ENCODE measurements around the gene MT3. TPM values are rescaled to one million over a fixed set of nuclear protein-coding genes. Genes with fewer than 3 reads are reported as not detected.

The MT3 gene
- total RNA-seq, 1 donor: not detected

- no peak for DNase-seq (ENCODE audit: low read depth in 2 of 3, low spot score in 2 of 3)
Observed at GRCh38 chr16:56625943-56626654, 36.8 kb downstream of the MT3 start.

GRCh38 chr16:56626685-56627084 is 37.4 kb downstream of the MT3 start:
- no peak for DNase-seq (ENCODE audit: low read depth in 2 of 3, low spot score in 2 of 3)

- no peak for DNase-seq (ENCODE audit: low read depth in 2 of 3, low spot score in 2 of 3)
Observed at GRCh38 chr16:56628486-56629350, 39.4 kb downstream of the MT3 start.

GRCh38 chr16:56629531-56629930 is 40.2 kb downstream of the MT3 start:
- no peak for DNase-seq (ENCODE audit: low read depth in 2 of 3, low spot score in 2 of 3)

- no peak for DNase-seq (ENCODE audit: low read depth in 2 of 3, low spot score in 2 of 3)
Observed at GRCh38 chr16:56630134-56630533, 40.8 kb downstream of the MT3 start.

- no peak for DNase-seq (ENCODE audit: low read depth in 2 of 3, low spot score in 2 of 3)
Observed at GRCh38 chr16:56631197-56631596, 41.9 kb downstream of the MT3 start.

GRCh38 chr16:56631832-56632155 is 42.5 kb downstream of the MT3 start:
- DNase-seq (ENCODE audit: low read depth in 2 of 3, low spot score in 2 of 3): no peak

GRCh38 chr16:56632156-56632847 is 43.0 kb downstream of the MT3 start, which contains the start of gene MT1M:
MT1M (plus strand) TSS chr16:56632659; CDS start chr16:56632732, 73 bp downstream.
- no peak for DNase-seq (ENCODE audit: low read depth in 2 of 3, low spot score in 2 of 3)

- no peak for DNase-seq (ENCODE audit: low read depth in 2 of 3, low spot score in 2 of 3)
Observed at GRCh38 chr16:56632848-56633365, 43.6 kb downstream of the MT3 start.

- DNase-seq (ENCODE audit: low read depth in 2 of 3, low spot score in 2 of 3): no peak
Observed at GRCh38 chr16:56633535-56633934, 44.2 kb downstream of the MT3 start.

GRCh38 chr16:56634715-56635440 is 45.5 kb downstream of the MT3 start:
- DNase-seq (ENCODE audit: low read depth in 2 of 3, low spot score in 2 of 3): no peak

- DNase-seq (ENCODE audit: low read depth in 2 of 3, low spot score in 2 of 3): no peak
Observed at GRCh38 chr16:56635441-56635967, 46.2 kb downstream of the MT3 start.

GRCh38 chr16:56636616-56637413 is 47.5 kb downstream of the MT3 start:
- DNase-seq (ENCODE audit: low read depth in 2 of 3, low spot score in 2 of 3): no peak

- no peak for DNase-seq (ENCODE audit: low read depth in 2 of 3, low spot score in 2 of 3)
Observed at GRCh38 chr16:56637814-56638750, 48.8 kb downstream of the MT3 start, which contains the start of gene MT1A. MT1A (plus strand) TSS chr16:56638666; CDS start chr16:56638739, 73 bp downstream.

GRCh38 chr16:56639045-56639444 is 49.7 kb downstream of the MT3 start:
- no peak for DNase-seq (ENCODE audit: low read depth in 2 of 3, low spot score in 2 of 3)

- DNase-seq (ENCODE audit: low read depth in 2 of 3, low spot score in 2 of 3): no peak
Observed at GRCh38 chr16:56640076-56640475, 50.7 kb downstream of the MT3 start.
